ENCODE measurements around the gene RCN2. TPM values are rescaled to one million over a fixed set of nuclear protein-coding genes. Genes with fewer than 3 reads are reported as not detected.

The RCN2 gene
- total and polyA plus RNA-seq, 2 experiments from 2014 or later = 144 to 153 TPM

DNA sequence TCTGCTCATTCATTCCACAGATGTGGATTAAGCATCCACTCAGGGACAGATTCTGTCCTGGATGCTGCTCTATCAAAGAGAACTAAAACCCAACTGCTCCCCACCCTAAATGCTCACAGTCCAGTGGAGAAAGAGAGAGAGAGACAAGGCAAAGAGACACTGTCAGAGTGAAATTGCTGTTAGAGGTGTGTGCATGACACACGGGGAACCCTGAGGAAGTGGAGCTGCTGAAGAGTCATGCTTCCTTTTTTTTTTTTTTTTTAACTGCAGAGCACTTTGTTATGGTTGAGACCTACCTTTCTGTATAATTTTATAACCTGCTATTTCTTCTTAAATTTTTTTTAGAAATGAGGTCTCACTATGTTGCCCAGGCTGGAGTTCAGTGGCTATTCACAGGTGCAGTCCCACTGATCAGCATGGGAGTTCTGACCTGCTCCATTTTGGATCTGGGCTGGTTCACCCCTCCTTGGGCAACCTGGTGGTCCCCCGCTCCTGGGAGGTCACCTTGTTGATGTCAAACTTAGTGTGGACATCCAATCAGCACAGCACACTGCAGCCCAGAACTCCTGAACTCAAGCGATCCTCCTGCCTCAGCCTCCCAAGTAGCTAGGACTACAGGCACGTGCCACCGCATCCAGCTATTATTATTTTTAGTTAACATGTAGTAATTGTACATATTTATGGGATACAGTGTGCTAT lies 45.2 kb downstream of the RCN2 start:
- H3K27ac ChIP-seq = no peak overlapping the region
- TF ChIP-seq EZH2phosphoT487 (IDR thresholded peaks at IDR 0.05; ENCODE audit: low read depth, severe bottlenecking, unreplicated experiment) = no peak
- TF ChIP-seq, protein P1, sequence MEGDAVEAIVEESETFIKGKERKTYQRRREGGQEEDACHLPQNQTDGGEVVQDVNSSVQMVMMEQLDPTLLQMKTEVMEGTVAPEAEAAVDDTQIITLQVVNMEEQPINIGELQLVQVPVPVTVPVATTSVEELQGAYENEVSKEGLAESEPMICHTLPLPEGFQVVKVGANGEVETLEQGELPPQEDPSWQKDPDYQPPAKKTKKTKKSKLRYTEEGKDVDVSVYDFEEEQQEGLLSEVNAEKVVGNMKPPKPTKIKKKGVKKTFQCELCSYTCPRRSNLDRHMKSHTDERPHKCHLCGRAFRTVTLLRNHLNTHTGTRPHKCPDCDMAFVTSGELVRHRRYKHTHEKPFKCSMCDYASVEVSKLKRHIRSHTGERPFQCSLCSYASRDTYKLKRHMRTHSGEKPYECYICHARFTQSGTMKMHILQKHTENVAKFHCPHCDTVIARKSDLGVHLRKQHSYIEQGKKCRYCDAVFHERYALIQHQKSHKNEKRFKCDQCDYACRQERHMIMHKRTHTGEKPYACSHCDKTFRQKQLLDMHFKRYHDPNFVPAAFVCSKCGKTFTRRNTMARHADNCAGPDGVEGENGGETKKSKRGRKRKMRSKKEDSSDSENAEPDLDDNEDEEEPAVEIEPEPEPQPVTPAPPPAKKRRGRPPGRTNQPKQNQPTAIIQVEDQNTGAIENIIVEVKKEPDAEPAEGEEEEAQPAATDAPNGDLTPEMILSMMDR (IDR thresholded peaks at IDR 0.05; ENCODE audit: poor library complexity) = no peak
- no peak for TF ChIP-seq EZH2 (IDR thresholded peaks at IDR 0.05; ENCODE audit: borderline replicate concordance)
- no peaks in the 10 kb centered on the region for H3K27me3 ChIP-seq
- H3K4me2 ChIP-seq = no peak overlapping the region
- no peak for DNase-seq (ENCODE audit: low spot score)
- H3K4me1 ChIP-seq (ENCODE audit: insufficient read depth) = no peaks in the 10 kb centered on the region
- H3K79me2 ChIP-seq = no peaks in the 10 kb centered on the region
- WGBS (ENCODE audit: low lambda C conversion rate, missing lambda C conversion rate) = 94% methylated on average over 5 of the region's 5 CpGs
- no peak overlapping the region for H3K4me3 ChIP-seq
- no peaks in the 10 kb centered on the region for H3K9me3 ChIP-seq (ENCODE audit: low read depth)
- H2AFZ ChIP-seq = no peak overlapping the region
- H4K20me1 ChIP-seq (ENCODE audit: insufficient read depth, poor library complexity, severe bottlenecking) = no peaks in the 10 kb centered on the region
- H3K36me3 ChIP-seq (replicated peaks; ENCODE audit: insufficient read depth, low read depth) = no peaks in the 10 kb centered on the region
- H3K9me2 ChIP-seq (replicated peaks; ENCODE audit: insufficient read depth) = no peaks in the 10 kb centered on the region

DNA sequence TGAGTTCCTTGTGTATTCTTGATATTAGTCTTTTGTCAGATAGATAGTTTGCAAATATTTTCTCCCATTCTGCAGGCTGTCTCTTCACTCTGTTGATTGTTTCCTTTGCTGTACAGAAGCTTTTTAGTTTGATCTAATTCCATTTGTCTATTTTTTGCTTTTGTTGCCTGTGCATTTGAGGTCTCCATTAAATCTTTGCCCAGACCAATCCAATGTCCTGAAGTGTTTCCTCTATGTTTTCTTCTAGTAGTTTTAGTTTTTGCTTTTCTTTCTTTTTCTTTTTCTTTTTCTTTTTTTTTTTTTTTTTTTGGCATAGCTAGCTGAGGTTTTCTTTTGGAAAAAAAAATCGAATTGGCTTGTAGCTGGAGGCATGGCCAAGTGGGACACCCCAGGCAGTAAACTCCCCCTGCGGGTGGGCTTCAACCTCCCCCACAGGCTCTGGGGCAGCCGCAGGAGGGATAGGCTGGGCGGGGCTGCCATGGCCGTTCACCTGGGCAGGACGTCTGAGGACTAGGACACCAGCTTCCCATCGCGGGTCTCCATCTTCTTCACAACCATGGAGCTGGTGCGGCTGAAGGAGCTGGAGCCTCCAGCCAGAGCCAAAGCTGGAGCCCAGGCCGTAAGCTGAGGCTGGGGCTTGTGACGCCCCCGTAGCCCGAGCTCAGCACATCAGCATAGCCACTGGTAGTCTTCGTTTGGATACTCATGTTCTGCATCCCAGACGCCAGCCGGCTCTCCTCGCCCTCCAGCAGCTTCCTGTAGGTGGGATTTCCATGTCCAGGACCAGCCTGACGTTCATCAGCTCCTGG lies 47.2 kb downstream of the RCN2 start:
- no peaks in the 10 kb centered on the region for H3K9me3 ChIP-seq (ENCODE audit: low read depth)
- H3K4me2 ChIP-seq = no peak overlapping the region
- H3K79me2 ChIP-seq = no peaks in the 10 kb centered on the region
- no peak overlapping the region for H2AFZ ChIP-seq
- no peak for DNase-seq (ENCODE audit: low spot score)
- WGBS (ENCODE audit: low lambda C conversion rate, missing lambda C conversion rate) = 93% methylated on average over 18 of the region's 18 CpGs
- no peak overlapping the region for H3K4me3 ChIP-seq
- no peak overlapping the region for H3K27ac ChIP-seq
- H4K20me1 ChIP-seq (ENCODE audit: insufficient read depth, poor library complexity, severe bottlenecking) = no peaks in the 10 kb centered on the region
- no peaks in the 10 kb centered on the region for H3K4me1 ChIP-seq (ENCODE audit: insufficient read depth)
- H3K27me3 ChIP-seq = no peaks in the 10 kb centered on the region
- TF ChIP-seq EZH2 (IDR thresholded peaks at IDR 0.05; ENCODE audit: borderline replicate concordance) = no peak
- TF ChIP-seq, protein P1 (IDR thresholded peaks at IDR 0.05; ENCODE audit: poor library complexity) = no peak
- no peak for TF ChIP-seq EZH2phosphoT487 (IDR thresholded peaks at IDR 0.05; ENCODE audit: low read depth, severe bottlenecking, unreplicated experiment)
- H3K36me3 ChIP-seq (replicated peaks; ENCODE audit: insufficient read depth, low read depth) = no peaks in the 10 kb centered on the region
- no peaks in the 10 kb centered on the region for H3K9me2 ChIP-seq (replicated peaks; ENCODE audit: insufficient read depth)

DNA sequence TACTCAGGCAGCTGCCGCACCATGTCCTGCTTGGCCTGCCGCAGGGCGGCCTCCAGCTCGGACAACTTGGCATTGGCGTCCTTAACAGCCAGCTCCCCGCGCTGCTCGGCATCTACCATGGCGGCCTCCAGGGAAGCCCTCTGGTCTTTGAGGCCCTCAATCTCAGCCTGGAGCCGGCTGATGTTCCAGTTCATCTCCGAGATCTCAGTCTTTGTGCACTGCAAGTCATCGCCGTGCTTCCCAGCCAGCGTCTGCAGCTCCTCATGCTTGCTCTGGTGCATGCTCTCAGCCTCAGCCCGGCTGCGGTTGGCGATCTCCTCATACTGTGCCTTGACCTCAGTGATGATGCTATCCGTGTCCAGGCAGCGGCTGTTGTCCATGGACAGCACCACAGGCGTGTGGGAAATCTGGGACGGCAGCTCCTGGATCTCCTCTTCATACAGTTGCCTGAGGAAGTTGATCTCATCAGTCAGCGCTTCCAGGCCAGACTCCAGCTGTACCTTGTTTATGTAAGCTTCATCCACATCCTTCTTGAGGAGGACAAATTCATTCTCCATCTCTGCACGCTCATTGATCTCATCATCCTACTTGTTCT lies 47.9 kb downstream of the RCN2 start:
- Histone ChIP-seq H3K36me3 (replicated peaks; ENCODE audit: insufficient read depth, low read depth) (no peaks in the 10 kb centered on the region), H3K9me3 (ENCODE audit: low read depth) (no peaks in the 10 kb centered on the region), H3K79me2 (no peaks in the 10 kb centered on the region), H3K27me3 (no peaks in the 10 kb centered on the region), H2AFZ (no peak overlapping the region), H3K4me3 (no peak overlapping the region), H4K20me1 (ENCODE audit: insufficient read depth, poor library complexity, severe bottlenecking) (no peaks in the 10 kb centered on the region), H3K4me1 (ENCODE audit: insufficient read depth) (no peaks in the 10 kb centered on the region), H3K27ac (no peak overlapping the region), H3K4me2 (no peak overlapping the region), H3K9me2 (replicated peaks; ENCODE audit: insufficient read depth) (no peaks in the 10 kb centered on the region)
- WGBS (ENCODE audit: low lambda C conversion rate, missing lambda C conversion rate) = 94% methylated on average over 23 of the region's 23 CpGs
- no peak for TF ChIP-seq EZH2 (IDR thresholded peaks at IDR 0.05; ENCODE audit: borderline replicate concordance)
- TF ChIP-seq EZH2phosphoT487 (IDR thresholded peaks at IDR 0.05; ENCODE audit: low read depth, severe bottlenecking, unreplicated experiment) = no peak
- TF ChIP-seq, protein P1 (IDR thresholded peaks at IDR 0.05; ENCODE audit: poor library complexity) = no peak
- no peak for DNase-seq (ENCODE audit: low spot score)
